OCI-LY7 (cell line): ENCODE measurements around the gene DTNA. TPM values are rescaled to one million over a fixed set of nuclear protein-coding genes. Genes with fewer than 3 reads are reported as not detected.

Source experiments
- BruUV-seq: library from RNA; stranded (reverse); fragments of 400-500 nt; replicated peaks from 2 replicates; lab custom pipeline; 2021; lab: Mats Ljungman, UMichigan
- CTCF ChIA-PET: fragments of 300-600 bp; sonication (Branson Sonifier 250); formaldehyde crosslinking; loops from one replicate; lab custom pipeline; 2022; ENCODE audit warnings: antibody characterized with exemption; ENCODE audit not compliant: unreplicated experiment; lab: Charles Lee
- POLR2A ChIA-PET: fragments of 300-600 bp; sonication (Branson Sonifier 250); formaldehyde crosslinking; loops from one replicate; lab custom pipeline; 2022; ENCODE audit warnings: antibody characterized with exemption; lab: Charles Lee
- DNase-seq: peaks from one replicate; pipeline ENCODE4 v3.0.0-alpha.2; 2015; ENCODE audit warnings: low spot score
- H2AFZ ChIP-seq: fragments of 200-600 bp; sonication (generic), shearing (Covaris generic); 2 replicates; pipeline ENCODE4 v1.6.1; 2014; ENCODE audit warnings: mild to moderate bottlenecking, antibody characterized with exemption, low read length, moderate library complexity
- H3K27ac ChIP-seq: fragments of 200-600 bp; sonication (generic); 2 replicates; pipeline ENCODE4 v1.5.1; 2014; ENCODE audit warnings: mixed run types, low read depth, mild to moderate bottlenecking, moderate library complexity, low read length, inconsistent platforms; ENCODE audit not compliant: poor library complexity, severe bottlenecking
- H3K36me3 ChIP-seq: fragments of 200-600 bp; sonication (generic); 2 replicates; pipeline ENCODE4 v1.6.1; 2014; ENCODE audit warnings: mild to moderate bottlenecking, antibody characterized with exemption, low read length, moderate library complexity, mixed read lengths; ENCODE audit not compliant: insufficient read depth
- H3K4me1 ChIP-seq: fragments of 200-600 bp; sonication (generic); 2 replicates; pipeline ENCODE4 v1.5.1; 2014; ENCODE audit warnings: mild to moderate bottlenecking, low read length; ENCODE audit not compliant: insufficient read depth, poor library complexity, severe bottlenecking
- H3K4me2 ChIP-seq: fragments of 200-600 bp; sonication (generic); 2 replicates; pipeline ENCODE4 v1.6.1; 2014; ENCODE audit warnings: mild to moderate bottlenecking, low read length
- H3K4me3 ChIP-seq: fragments of 200-600 bp; sonication (generic); 2 replicates; pipeline ENCODE4 v1.5.1; 2014; ENCODE audit warnings: mild to moderate bottlenecking, low read depth, low read length; ENCODE audit not compliant: poor library complexity, severe bottlenecking
- H3K79me2 ChIP-seq: fragments of 200-600 bp; sonication (generic); 2 replicates; pipeline ENCODE4 v1.6.1; 2016; ENCODE audit warnings: low read depth, mild to moderate bottlenecking, low read length, moderate library complexity, mixed read lengths; ENCODE audit not compliant: insufficient read depth
- H3K9me2 ChIP-seq: fragments of 200-600 bp; sonication (generic); 2 replicates; pipeline ENCODE4 v1.6.1; 2016; ENCODE audit warnings: mild to moderate bottlenecking, low read length, mixed read lengths; ENCODE audit not compliant: insufficient read depth
- H3K9me3 ChIP-seq: fragments of 200-600 bp; sonication (generic); 2 replicates; pipeline ENCODE4 v1.6.1; 2014; ENCODE audit warnings: mild to moderate bottlenecking, mixed run types, low read length, mixed read lengths
- H4K20me1 ChIP-seq: fragments of 200-600 bp; sonication (generic); 2 replicates; pipeline ENCODE4 v1.6.1; 2014; ENCODE audit warnings: mild to moderate bottlenecking, antibody characterized with exemption, low read length, moderate library complexity, mixed read lengths; ENCODE audit not compliant: insufficient read depth
- EZH2phosphoT487 ChIP-seq: fragments of 200-600 bp; sonication (generic); IDR thresholded peaks from 2 replicates; pipeline ENCODE4 v1.6.1; 2018; ENCODE audit warnings: low read depth, borderline replicate concordance, mild to moderate bottlenecking, mixed run types, antibody characterized with exemption, low read length, moderate library complexity, mixed read lengths
- intact Hi-C: fragments of 100-400 bp; cut with micrococcal nuclease; formaldehyde crosslinking; loops from one replicate; pipeline ENCODE4 v1.10.0; 2022; ENCODE audit not compliant: unreplicated experiment
- total RNA-seq, 2 experiments: library from RNA; depleted of rRNA in 1 of 2; stranded (reverse); fragments of >200 nt in 1 of 2; shearing (Covaris generic) in 1 of 2; gene quantifications; 2 replicates each; pipeline ENCODE4 v1.2.3, GENCODE V29; 2014 to 2022
- TF ChIP-seq, protein P1 (sequence below): fragments of 200-600 bp; sonication (generic); conservative IDR thresholded peaks from 2 replicates; pipeline ENCODE4 v1.5.1; 2014; ENCODE audit warnings: mild to moderate bottlenecking, antibody characterized with exemption, low read length, moderate library complexity, mixed read lengths

DTNA gene
- total RNA-seq, 2 experiments from 2014 or later = 0.16 TPM; not detected in 1

GRCh38 chr18:34787931-34788532, 77.9 kb downstream of the DTNA start:
- Histone ChIP-seq H3K36me3 (no peaks in the 10 kb centered on the region), H4K20me1 (no peaks in the 10 kb centered on the region), H3K27ac (no peak overlapping the region), H3K9me3 (no peaks in the 10 kb centered on the region), H2AFZ (no peak overlapping the region), H3K4me2 (no peak overlapping the region), H3K4me1 (no peaks in the 10 kb centered on the region), H3K9me2 (no peaks in the 10 kb centered on the region), H3K4me3 (no peak overlapping the region), H3K79me2 (no peaks in the 10 kb centered on the region)
- ChIA-PET POLR2A (no interaction called here), CTCF (no interaction called here)
- peak; percentile 47 for DNase-seq
- TF ChIP-seq, protein P1, sequence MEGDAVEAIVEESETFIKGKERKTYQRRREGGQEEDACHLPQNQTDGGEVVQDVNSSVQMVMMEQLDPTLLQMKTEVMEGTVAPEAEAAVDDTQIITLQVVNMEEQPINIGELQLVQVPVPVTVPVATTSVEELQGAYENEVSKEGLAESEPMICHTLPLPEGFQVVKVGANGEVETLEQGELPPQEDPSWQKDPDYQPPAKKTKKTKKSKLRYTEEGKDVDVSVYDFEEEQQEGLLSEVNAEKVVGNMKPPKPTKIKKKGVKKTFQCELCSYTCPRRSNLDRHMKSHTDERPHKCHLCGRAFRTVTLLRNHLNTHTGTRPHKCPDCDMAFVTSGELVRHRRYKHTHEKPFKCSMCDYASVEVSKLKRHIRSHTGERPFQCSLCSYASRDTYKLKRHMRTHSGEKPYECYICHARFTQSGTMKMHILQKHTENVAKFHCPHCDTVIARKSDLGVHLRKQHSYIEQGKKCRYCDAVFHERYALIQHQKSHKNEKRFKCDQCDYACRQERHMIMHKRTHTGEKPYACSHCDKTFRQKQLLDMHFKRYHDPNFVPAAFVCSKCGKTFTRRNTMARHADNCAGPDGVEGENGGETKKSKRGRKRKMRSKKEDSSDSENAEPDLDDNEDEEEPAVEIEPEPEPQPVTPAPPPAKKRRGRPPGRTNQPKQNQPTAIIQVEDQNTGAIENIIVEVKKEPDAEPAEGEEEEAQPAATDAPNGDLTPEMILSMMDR = peak; percentile 82
- no peak for TF ChIP-seq EZH2phosphoT487
- BruUV-seq = no TSS peak
- intact Hi-C loops = loop anchor here (10.0 kb wide), 2 partner anchors 133 to 1553 kb away; no protein-coding TSS in a partner anchor

DNA sequence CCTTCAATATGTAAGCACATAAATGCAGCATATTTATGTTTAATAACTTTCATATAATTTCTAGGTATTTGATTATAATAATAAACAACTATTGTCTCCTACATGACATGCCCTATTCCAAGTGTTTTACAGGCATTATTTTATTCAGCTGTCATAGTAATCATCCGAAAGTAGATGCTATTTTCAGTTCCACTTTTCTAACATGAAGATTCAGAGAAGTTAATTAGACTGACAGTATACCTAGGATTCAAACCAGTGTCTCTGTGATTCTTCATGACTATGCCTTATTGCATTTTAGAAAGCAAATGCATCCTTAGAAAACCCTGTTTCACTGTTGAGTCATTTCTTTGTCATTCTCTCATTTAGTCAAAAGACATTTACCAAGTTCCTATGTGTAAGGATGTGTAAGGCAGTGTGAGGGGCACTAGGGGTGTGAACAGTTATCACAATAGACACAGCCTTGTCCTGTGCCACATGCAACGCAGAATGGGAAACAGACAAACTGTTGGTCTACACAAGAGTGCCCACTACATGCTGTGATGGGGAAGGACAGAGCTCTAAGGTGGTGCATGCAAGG, 79.8 kb downstream of the DTNA start:
- POLR2A ChIA-PET = no interaction called here
- H3K36me3 ChIP-seq = no peaks in the 10 kb centered on the region
- H3K4me3 ChIP-seq = no peak overlapping the region
- no peak for TF ChIP-seq EZH2phosphoT487
- TF ChIP-seq, protein P1 = no peak
- CTCF ChIA-PET = no interaction called here
- DNase-seq = no peak
- H3K9me2 ChIP-seq = no peaks in the 10 kb centered on the region
- no TSS peak for BruUV-seq
- no peaks in the 10 kb centered on the region for H4K20me1 ChIP-seq
- no peaks in the 10 kb centered on the region for H3K9me3 ChIP-seq
- H3K79me2 ChIP-seq = no peaks in the 10 kb centered on the region
- H3K4me2 ChIP-seq = no peak overlapping the region
- no peaks in the 10 kb centered on the region for H3K4me1 ChIP-seq
- intact Hi-C loops = loop anchor here (10.0 kb wide), 2 partner anchors 135 to 1555 kb away; no protein-coding TSS in a partner anchor
- no peak overlapping the region for H2AFZ ChIP-seq
- no peak overlapping the region for H3K27ac ChIP-seq

GRCh38 chr18:34794348-34794747, 84.2 kb downstream of the DTNA start:
- H3K4me2 ChIP-seq = no peak overlapping the region
- no peaks in the 10 kb centered on the region for H3K9me2 ChIP-seq
- no peaks in the 10 kb centered on the region for H3K4me1 ChIP-seq
- ChIA-PET CTCF (no interaction called here), POLR2A (no interaction called here)
- H3K4me3 ChIP-seq = no peak overlapping the region
- TF ChIP-seq, protein P1 = no peak
- no peak for TF ChIP-seq EZH2phosphoT487
- DNase-seq = no peak
- intact Hi-C loops = no loop called here
- BruUV-seq = no TSS peak
- H3K9me3 ChIP-seq = no peaks in the 10 kb centered on the region
- H4K20me1 ChIP-seq = no peaks in the 10 kb centered on the region
- no peak overlapping the region for H2AFZ ChIP-seq
- H3K36me3 ChIP-seq = no peaks in the 10 kb centered on the region
- no peaks in the 10 kb centered on the region for H3K79me2 ChIP-seq
- H3K27ac ChIP-seq = no peak overlapping the region
